Endothelial cell of umbilical vein (primary cell): ENCODE data around the gene LHFPL6. TPM values are rescaled to one million over a fixed set of nuclear protein-coding genes. Genes with fewer than 3 reads are reported as not detected.

Source experiments
- BruUV-seq: library from RNA; stranded (reverse); fragments of 400-500 nt; replicated peaks from 2 replicates; lab custom pipeline; 2021; lab: Mats Ljungman, UMichigan
- CTCF ChIA-PET: fragments of 300-600, 350-600 bp; sonication (Branson Sonifier 250); formaldehyde crosslinking; loops from one replicate; lab custom pipeline; 2021; ENCODE audit warnings: antibody characterized with exemption, inconsistent platforms; lab: Charles Lee
- POLR2A ChIA-PET: fragments of 300-600, 350-600 bp; sonication (Branson Sonifier 250); formaldehyde crosslinking; loops from one replicate; lab custom pipeline; 2021; ENCODE audit warnings: antibody characterized with exemption, inconsistent platforms; lab: Charles Lee
- DNase-seq: peaks from one replicate; pipeline ENCODE4 v3.0.0-alpha.2; 2011; ENCODE audit warnings: low read depth, low spot score
- FAIRE-seq: peaks from 2 replicates; lab custom pipeline; 2011; peaks lifted over from hg19 to GRCh38; lab: Jason Lieb, UNC
- H2AFZ ChIP-seq: 2 replicates; pipeline ENCODE4 v1.6.0; 2012; ENCODE audit warnings: low read depth, low read length, control low read depth, inconsistent platforms
- H3K27ac ChIP-seq: 2 replicates; pipeline ENCODE4 v1.5.1; 2011; ENCODE audit warnings: low read depth, mild to moderate bottlenecking, control low read depth, low read length, moderate library complexity; ENCODE audit not compliant: insufficient read depth
- H3K27me3 ChIP-seq, 2 experiments: 2 replicates each; pipeline versions ENCODE4 v1.6.0 to v1.6.1; 2011; ENCODE audit warnings: low read length in 2 of 2, mixed read lengths in 1 of 2; ENCODE audit not compliant: control insufficient read depth in 2 of 2, insufficient read depth in 2 of 2
- H3K36me3 ChIP-seq, 2 experiments: 2 replicates in 1 of 2; 3 replicates in 1 of 2; pipeline ENCODE4 v1.5.1; 2011; ENCODE audit warnings: low read length in 2 of 2, mild to moderate bottlenecking in 1 of 2, moderate library complexity in 1 of 2; ENCODE audit not compliant: control insufficient read depth in 2 of 2, insufficient read depth in 2 of 2; ENCODE audit errors: extremely low read depth in 1 of 2
- H3K4me1 ChIP-seq: 3 replicates; pipeline ENCODE4 v1.5.1; 2011; ENCODE audit warnings: mild to moderate bottlenecking, low read length; ENCODE audit not compliant: control insufficient read depth, insufficient read depth; ENCODE audit errors: extremely low read depth
- H3K4me2 ChIP-seq: 2 replicates; pipeline ENCODE4 v1.6.1; 2011; ENCODE audit warnings: low read length, control low read depth, mixed read lengths; ENCODE audit not compliant: insufficient read depth
- H3K4me3 ChIP-seq, 3 experiments: fragments of 200-600 bp in 1 of 3; sonication (generic), shearing (Covaris generic) in 1 of 3; replicated peaks in 1 of 3; 2 replicates each; pipeline ENCODE4 v1.5.1; 2011 to 2016; ENCODE audit warnings: control low read depth in 3 of 3, low read length in 3 of 3, mild to moderate bottlenecking in 2 of 3, inconsistent platforms in 1 of 3, low read depth in 1 of 3, moderate library complexity in 1 of 3; ENCODE audit not compliant: insufficient read depth in 1 of 3
- H3K79me2 ChIP-seq: 2 replicates; pipeline ENCODE4 v1.6.0; 2012; ENCODE audit warnings: low read length, inconsistent platforms; ENCODE audit not compliant: control insufficient read depth, insufficient read depth
- H3K9ac ChIP-seq: replicated peaks from 2 replicates; pipeline ENCODE3; 2011; ENCODE audit warnings: low read length, control low read depth; ENCODE audit not compliant: insufficient read depth; ENCODE audit errors: extremely low read depth
- H3K9me1 ChIP-seq: replicated peaks from 3 replicates; pipeline ENCODE4 v1.6.0; 2011; ENCODE audit warnings: mild to moderate bottlenecking, low read length; ENCODE audit not compliant: control insufficient read depth, insufficient read depth; ENCODE audit errors: extremely low read depth
- H3K9me3 ChIP-seq: replicated peaks from 2 replicates; pipeline ENCODE4 v1.5.1; 2012; ENCODE audit warnings: low read length, inconsistent platforms; ENCODE audit not compliant: control insufficient read depth, insufficient read depth
- H4K20me1 ChIP-seq: replicated peaks from 2 replicates; pipeline ENCODE3; 2011; ENCODE audit warnings: mild to moderate bottlenecking, low read length; ENCODE audit not compliant: control insufficient read depth, insufficient read depth; ENCODE audit errors: extremely low read depth
- CTCF ChIP-seq, 2 donors: IDR thresholded peaks; 1 replicate in 1 of 2; 2 replicates in 1 of 2; pipeline ENCODE4 v1.5.1; 2011; ENCODE audit warnings: low read length in 2 of 2, mild to moderate bottlenecking in 2 of 2, moderate library complexity in 2 of 2, control low read depth in 1 of 2, inconsistent platforms in 1 of 2, low read depth in 1 of 2; ENCODE audit not compliant: insufficient read depth in 1 of 2; ENCODE audit errors: extremely low read depth in 1 of 2
- EZH2 ChIP-seq: IDR thresholded peaks from 2 replicates; pipeline ENCODE4 v1.6.1; 2012; ENCODE audit warnings: borderline replicate concordance, low read depth, mild to moderate bottlenecking, moderate library complexity, low read length, inconsistent platforms; ENCODE audit not compliant: severe bottlenecking
- FOS ChIP-seq: IDR thresholded peaks from 2 replicates; pipeline ENCODE4 v1.6.1; 2011; ENCODE audit warnings: mild to moderate bottlenecking, low read length, moderate library complexity, borderline replicate concordance; ENCODE audit not compliant: insufficient read depth
- GATA2 ChIP-seq: IDR thresholded peaks from 2 replicates; pipeline ENCODE4 v1.7.0; 2011; ENCODE audit warnings: low read depth, mild to moderate bottlenecking, moderate library complexity, mixed read lengths, low read length; ENCODE audit not compliant: insufficient read length, insufficient read depth
- JUN ChIP-seq: IDR thresholded peaks from 2 replicates; pipeline ENCODE4 v1.6.1; 2011; ENCODE audit warnings: borderline replicate concordance, low read depth; ENCODE audit not compliant: insufficient read length, insufficient read depth
- MAX ChIP-seq: IDR thresholded peaks from 2 replicates; pipeline ENCODE4 v1.6.1; 2011; ENCODE audit not compliant: insufficient read depth, insufficient read length
- MYC ChIP-seq: IDR thresholded peaks from one replicate; pipeline ENCODE4 v1.6.1; 2011; ENCODE audit warnings: mild to moderate bottlenecking, low read depth, low read length
- POLR2A ChIP-seq: IDR thresholded peaks from 2 replicates; pipeline ENCODE4 v1.6.1; 2012; ENCODE audit warnings: low read depth, mild to moderate bottlenecking, control low read depth, low read length
- POLR2AphosphoS5 ChIP-seq: IDR thresholded peaks from 2 replicates; pipeline ENCODE4 v1.6.1; 2012; ENCODE audit warnings: low read depth, mild to moderate bottlenecking, control low read depth, low read length, moderate library complexity; ENCODE audit not compliant: insufficient read depth
- dilution Hi-C: fragments of 300-500 bp; cut with MboI; formaldehyde crosslinking; loops from one replicate; pipeline ENCODE4 v1.15.0; 2019; ENCODE audit warnings: low sequenced_read_pairs; ENCODE audit not compliant: extremely low pct_ligation_motif_present
- intact Hi-C: fragments of 100-400 bp; cut with micrococcal nuclease; formaldehyde crosslinking; loops from one replicate; pipeline ENCODE4 v1.10.0; 2022
- polyA plus RNA-seq, 4 experiments: library from polyadenylated mRNA; depleted of rRNA in 3 of 4; stranded (reverse) in 3 of 4; unstranded in 1 of 4; fragments of >200 nt; gene quantifications; 2 replicates each; pipeline versions ENCODE4 v1.2.1 to v1.2.3, GENCODE V29; 2011 to 2012; ENCODE audit warnings: missing spikeins in 1 of 4
- total RNA-seq: library from RNA; stranded (reverse); gene quantifications from 2 replicates; pipeline ENCODE4 v1.2.3, GENCODE V29; 2021

The LHFPL6 gene
- total and polyA plus RNA-seq, 2 donors (not counting 3 experiments of a cell fraction or from before 2014, with no cell fraction given), result 17.5 to 19.4 TPM

- ChIA-PET CTCF (interaction anchor here (2.6 kb wide), 1 partner anchor 86 kb away, joined by 20 read pairs; no protein-coding TSS in a partner anchor), POLR2A (no interaction called here)
- no peaks in the 10 kb centered on the region for H3K9me3 ChIP-seq
- BruUV-seq, result no TSS peak
- H3K9ac ChIP-seq, result no peak overlapping the region
- no peaks in the 10 kb centered on the region for H4K20me1 ChIP-seq
- H2AFZ ChIP-seq, result no peak overlapping the region
- FAIRE-seq (no peak), DNase-seq (no peak)
- dilution Hi-C loops (no loop called here), intact Hi-C loops (no loop called here)
- no peak overlapping the region for H3K4me2 ChIP-seq
- H3K9me1 ChIP-seq, result no peaks in the 10 kb centered on the region
- no peak for TF ChIP-seq EZH2
- no peak for TF ChIP-seq POLR2AphosphoS5
- TF ChIP-seq FOS, result no peak
- TF ChIP-seq JUN, result no peak
- TF ChIP-seq POLR2A, result no peak
- TF ChIP-seq MAX, result no peak
- TF ChIP-seq CTCF (IDR thresholded peaks at IDR 0.05; ENCODE audit: extremely low read depth in 1 of 2, insufficient read depth in 1 of 2, low read depth in 1 of 2, low read length in 2 of 2), result no peak
- no peak for TF ChIP-seq GATA2
- TF ChIP-seq MYC, result no peak
- no peaks in the 10 kb centered on the region for H3K36me3 ChIP-seq
- peaks cover 15% of the 10 kb centered on the region for H3K4me1 ChIP-seq
- no peaks in the 10 kb centered on the region for H3K79me2 ChIP-seq
- no peak overlapping the region for H3K4me3 ChIP-seq
- no peak overlapping the region for H3K27ac ChIP-seq
- H3K27me3 ChIP-seq, result no peaks in the 10 kb centered on the region
These were observed 76.5 kb downstream of the LHFPL6 start for GRCh38 chr13:39526499-39526898.
